Transverse colon (tissue), 4 donors: Measurements from ENCODE around the gene RAP2B. TPM values are rescaled to one million over a fixed set of nuclear protein-coding genes. Genes with fewer than 3 reads are reported as not detected.
A peak's percentile ranks its signal among the peaks of the same experiment; 100 is the strongest.

Experiments used
- DNase-seq: peaks from one replicate; pipeline ENCODE4 v3.0.0-alpha.2; 2019
- H3K27ac ChIP-seq, 4 donors: fragments of 200-600 bp; sonication (generic); 2 replicates each; pipeline ENCODE4 v1.5.1; 2016 to 2018; ENCODE audit warnings: inconsistent platforms in 4 of 4
- H3K27me3 ChIP-seq: fragments of 200-600 bp; sonication (generic); 2 replicates; pipeline ENCODE4 v1.5.1; 2017; ENCODE audit warnings: inconsistent platforms
- H3K36me3 ChIP-seq, 4 donors: fragments of 200-600 bp; sonication (generic); 2 replicates each; pipeline ENCODE4 v1.5.1; 2017 to 2019; ENCODE audit warnings: inconsistent platforms in 4 of 4
- H3K4me1 ChIP-seq, 4 donors: fragments of 200-600 bp; sonication (generic); 2 replicates each; pipeline ENCODE4 v1.5.1; 2017 to 2020; ENCODE audit warnings: inconsistent platforms in 4 of 4
- H3K4me3 ChIP-seq, 4 donors: fragments of 200-600 bp; sonication (generic); 1 replicate in 1 of 4; 2 replicates in 3 of 4; pipeline versions ENCODE4 v1.5.1 to v1.6.1; 2017 to 2019; ENCODE audit warnings: inconsistent platforms in 4 of 4
- H3K9me3 ChIP-seq, 2 donors: fragments of 200-600 bp; sonication (generic); 2 replicates each; pipeline ENCODE4 v1.5.1; 2017 to 2019; ENCODE audit warnings: inconsistent platforms in 2 of 2
- CTCF ChIP-seq, 5 experiments: fragments of 200-600 bp in 3 of 5; fragments of 450-650 bp in 2 of 5; sonication (generic) in 3 of 5; IDR thresholded peaks; 1 replicate in 2 of 5; 2 replicates in 3 of 5; pipeline ENCODE4 v1.5.1; 2016 to 2017; ENCODE audit warnings: antibody characterized with exemption in 5 of 5, inconsistent platforms in 3 of 5, mild to moderate bottlenecking in 2 of 5, moderate library complexity in 1 of 5
- EP300 ChIP-seq: sonication (generic); formaldehyde crosslinking; IDR thresholded peaks from one replicate; pipeline ENCODE4 v1.6.1; 2017; ENCODE audit warnings: antibody characterized with exemption, low read depth
- POLR2A ChIP-seq: fragments of 450-650 bp; IDR thresholded peaks from one replicate; pipeline ENCODE4 v1.6.1; 2016; ENCODE audit warnings: antibody characterized with exemption, mild to moderate bottlenecking, moderate library complexity
- POLR2AphosphoS5 ChIP-seq, 3 donors: sonication (generic); formaldehyde crosslinking; IDR thresholded peaks; one replicate each; pipeline ENCODE4 v1.6.1; 2016; ENCODE audit warnings: antibody characterized with exemption in 3 of 3
- WGBS, 2 donors: methylation state at CpG; one replicate each; pipeline ENCODE4 v1.1.5; 2018; ENCODE audit warnings: low coverage in 1 of 2; 5-methylcytosine and 5-hydroxymethylcytosine counted together
- in situ Hi-C, 4 donors: fragments of 200-750 bp; cut with MboI; loops; one replicate each; pipeline versions ENCODE4 v1.15.0 to v1.15.1; 2017; ENCODE audit warnings: low sequenced_read_pairs in 3 of 4, low pct_ligation_motif_present in 1 of 4, low pct_unique_long_range_greater_than_20kb in 1 of 4
- intact Hi-C: fragments of 100-400 bp; cut with DNase I; formaldehyde crosslinking; loops from one replicate; pipeline ENCODE4 v1.15.1; 2023; ENCODE audit warnings: low total_unique reads
- total RNA-seq, 4 donors: library from RNA; depleted of rRNA; stranded (reverse); fragments of >200 nt; gene quantifications; one replicate each; pipeline ENCODE4 v1.1.0, GENCODE V29; 2016

RAP2B gene
- total RNA-seq, 4 donors from 2014 or later, result 9.8 to 22.8 (median 11.2) TPM

DNA sequence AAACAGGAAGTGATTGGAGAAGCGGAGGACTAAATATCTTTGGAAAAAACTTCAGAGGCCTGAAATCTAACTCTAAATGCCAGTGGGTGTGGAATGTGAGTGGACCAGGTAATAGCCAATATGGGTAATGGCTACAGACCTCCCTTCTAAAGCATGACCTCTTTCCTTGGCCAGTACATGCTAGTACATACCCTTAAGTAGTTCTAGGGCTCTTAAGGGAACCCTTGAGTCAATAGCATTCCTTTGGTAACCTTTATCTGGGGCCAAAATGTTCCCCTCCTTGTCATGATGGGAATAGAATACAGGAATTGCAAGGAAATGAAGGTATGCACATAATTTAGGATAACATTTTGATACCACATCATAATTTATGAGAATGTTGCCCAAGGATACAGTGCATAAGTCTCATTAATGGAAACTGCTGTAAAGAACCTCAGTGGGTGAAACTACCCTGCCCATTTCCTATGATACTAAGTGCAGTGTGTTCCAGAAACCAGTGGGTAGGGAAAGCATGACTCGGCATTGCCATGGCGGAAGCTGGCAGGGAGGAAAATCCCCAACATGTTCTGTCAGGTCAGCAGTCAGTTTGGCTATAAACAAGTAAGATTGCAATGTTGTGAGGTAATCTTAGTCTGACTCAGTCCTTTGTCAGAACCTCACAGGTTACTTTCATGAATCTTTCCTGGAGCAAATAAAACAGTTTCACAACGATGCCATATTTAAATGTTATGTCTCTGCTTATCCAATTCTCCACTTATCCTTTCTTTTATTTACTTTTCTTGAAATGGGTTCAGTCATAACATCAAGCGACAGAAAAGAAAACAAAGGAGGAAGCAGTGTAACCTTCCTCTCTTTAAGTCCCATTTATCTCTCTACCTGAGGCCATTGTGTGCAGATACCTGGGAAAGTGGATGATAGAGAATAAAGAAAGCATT, 23.5 kb upstream of the RAP2B start:
- H3K27ac ChIP-seq, result peak overlapping the region; percentile 67 to 82 (median 73)
- no peaks in the 10 kb centered on the region for H3K27me3 ChIP-seq
- intact Hi-C loops (no loop called here), in situ Hi-C loops (no loop called here)
- no peaks in the 10 kb centered on the region for H3K9me3 ChIP-seq
- peaks cover 0 to 21% (median 4%) of the 10 kb centered on the region in 4 donors for H3K4me1 ChIP-seq
- no peak overlapping the region for H3K4me3 ChIP-seq
- 19 to 33% methylated on average over 3 to 5 of the region's 5 CpGs for WGBS, 2 donors
- peak; percentile 46 to 62 (median 49) for TF ChIP-seq POLR2AphosphoS5 (IDR thresholded peaks at IDR 0.05)
- no peak for TF ChIP-seq POLR2A
- peak; percentile 42 for TF ChIP-seq EP300
- no peak for TF ChIP-seq CTCF (IDR thresholded peaks at IDR 0.05)
- no peaks in the 10 kb centered on the region for H3K36me3 ChIP-seq
- DNase-seq, result peak; percentile 82

- DNase-seq, result no peak
- Histone ChIP-seq H3K36me3 (no peaks in the 10 kb centered on the region), H3K27ac (no peak overlapping the region), H3K27me3 (no peaks in the 10 kb centered on the region), H3K4me1 (peaks cover 0 to 21% (median 4%) of the 10 kb centered on the region in 4 donors), H3K4me3 (no peak overlapping the region), H3K9me3 (no peaks in the 10 kb centered on the region)
- WGBS, 2 donors, result 77 to 89% methylated on average over 1 of the region's 1 CpG
- TF ChIP-seq EP300 (no peak), POLR2AphosphoS5 (IDR thresholded peaks at IDR 0.05) (no peak), POLR2A (no peak), CTCF (IDR thresholded peaks at IDR 0.05) (no peak)
- intact Hi-C loops (no loop called here), in situ Hi-C loops (no loop called here)
Observed at GRCh38 chr3:153142961-153143360, 19.1 kb upstream of the RAP2B start.

- 77 to 82% methylated on average over 1 of the region's 1 CpG for WGBS, 2 donors
- H3K27ac ChIP-seq, result no peak overlapping the region
- in situ Hi-C loops (no loop called here), intact Hi-C loops (no loop called here)
- no peaks in the 10 kb centered on the region for H3K9me3 ChIP-seq
- no peaks in the 10 kb centered on the region for H3K27me3 ChIP-seq
- no peak overlapping the region for H3K4me3 ChIP-seq
- no peak for DNase-seq
- H3K36me3 ChIP-seq, result no peaks in the 10 kb centered on the region
- peaks cover 0 to 11% (median 2%) of the 10 kb centered on the region in 4 donors for H3K4me1 ChIP-seq
- TF ChIP-seq POLR2A (no peak), EP300 (no peak), POLR2AphosphoS5 (IDR thresholded peaks at IDR 0.05) (no peak), CTCF (IDR thresholded peaks at IDR 0.05) (no peak)
Observed at GRCh38 chr3:153144071-153144470, 18.0 kb upstream of the RAP2B start.

GRCh38 chr3:153144779-153145178, 17.2 kb upstream of the RAP2B start:
- in situ Hi-C loops (no loop called here), intact Hi-C loops (no loop called here)
- TF ChIP-seq EP300 (no peak), POLR2AphosphoS5 (IDR thresholded peaks at IDR 0.05) (no peak), CTCF (IDR thresholded peaks at IDR 0.05) (no peak), POLR2A (no peak)
- WGBS, 2 donors, result 83 to 100% methylated on average over 1 of the region's 1 CpG
- Histone ChIP-seq H3K4me3 (no peak overlapping the region), H3K4me1 (peaks cover 0 to 8% (median 0%) of the 10 kb centered on the region in 4 donors), H3K9me3 (no peaks in the 10 kb centered on the region), H3K36me3 (no peaks in the 10 kb centered on the region), H3K27me3 (no peaks in the 10 kb centered on the region), H3K27ac (no peak overlapping the region)
- DNase-seq, result no peak
